ENCODE results near the gene RAD23A.

Gene RAD23A

GRCh38 chr19:12994701-12995595 lies 49.3 kb downstream of the RAD23A start, which contains the start of gene NFIX:
Gene NFIX, plus strand, starts transcription at chr19:12995475. Its CDS starts 363 bp downstream, at chr19:12995838.
- H3K4me1 ChIP-seq (ENCODE audit: control insufficient read depth, insufficient read depth, low read length) = no peaks in the 10 kb centered on the region
- H3K27ac ChIP-seq (ENCODE audit: extremely low read depth, low read depth, low read length) = peak within 1 kb of the TSS; percentile 70; the same call in 1 of the 2 replicates
- peaks cover 0 to 6% of the 10 kb centered on the region in 2 experiments; a peak in 1 of 3 replicates for H3K36me3 ChIP-seq (ENCODE audit: control insufficient read depth in 2 of 2, insufficient read depth in 1 of 2, low read length in 2 of 2)
- no peaks in the 10 kb centered on the region for H3K9me3 ChIP-seq (ENCODE audit: control insufficient read depth, insufficient read depth, low read depth, low read length)
- POLR2A ChIA-PET = no interaction called here
- peak within 1 kb of the TSS; percentile 51 for H3K4me3 ChIP-seq (ENCODE audit: low read depth, low read length)
- CTCF ChIA-PET = interaction anchor here (0.6 to 1.6 kb wide), 5 partner anchors 9 to 1033 kb away, joined by 3 to 9 read pairs (median 5); partner anchors contain the start of gene RLN3
- TF ChIP-seq ZFP41 (tag by site-specific recombination; IDR thresholded peaks at IDR 0.05; ENCODE audit: borderline replicate concordance) (no peak), ZNF146 (tag by site-specific recombination; IDR thresholded peaks at IDR 0.05) (no peak), ZNF518A (tag by site-specific recombination; conservative IDR thresholded peaks at IDR 0.05; ENCODE audit: low read depth) (no peak), ZNF747 (tag by site-specific recombination; IDR thresholded peaks at IDR 0.05) (no peak), ZNF335 (tag by site-specific recombination; conservative IDR thresholded peaks at IDR 0.05) (peak; percentile 99), ZNF175 (tag by site-specific recombination; IDR thresholded peaks at IDR 0.05) (no peak), ZNF404 (tag by site-specific recombination; IDR thresholded peaks at IDR 0.05) (no peak), ZNF610 (tag by site-specific recombination; IDR thresholded peaks at IDR 0.05; ENCODE audit: borderline replicate concordance) (no peak), ZNF394 (tag by site-specific recombination; IDR thresholded peaks at IDR 0.05; ENCODE audit: borderline replicate concordance) (no peak), HIC1 (tag by site-specific recombination; IDR thresholded peaks at IDR 0.05) (no peak), GFI1B (tag by site-specific recombination; IDR thresholded peaks at IDR 0.05) (no peak), ZNF777 (tag by site-specific recombination; IDR thresholded peaks at IDR 0.05; ENCODE audit: borderline replicate concordance) (peak; percentile 99), ZNF202 (tag by site-specific recombination; IDR thresholded peaks at IDR 0.05; ENCODE audit: borderline replicate concordance) (no peak), HOXD13 (CRISPR knock-in tag; IDR thresholded peaks at IDR 0.05; ENCODE audit: borderline replicate concordance) (no peak), KLF8 (tag by site-specific recombination; IDR thresholded peaks at IDR 0.05) (peak; percentile 60; the same call in 1 of the 2 replicates), ZNF837 (tag by site-specific recombination; IDR thresholded peaks at IDR 0.05) (no peak), REPIN1 (tag by site-specific recombination; IDR thresholded peaks at IDR 0.05; ENCODE audit: low read depth) (0 out of 2 replicates have a peak, but pooled peaks have one; percentile 56), KLF7 (tag by site-specific recombination; IDR thresholded peaks at IDR 0.05; ENCODE audit: borderline replicate concordance) (no peak), ZNF626 (tag by site-specific recombination; IDR thresholded peaks at IDR 0.05) (no peak), BCL11B (tag by site-specific recombination; IDR thresholded peaks at IDR 0.05; ENCODE audit: low read depth) (peak; percentile 69; the same call in 1 of the 2 replicates), ZFHX2 (tag by site-specific recombination; conservative IDR thresholded peaks at IDR 0.05) (peak; percentile 97), ZEB2 (tag by site-specific recombination; IDR thresholded peaks at IDR 0.05) (peak; percentile 69; the same call in 1 of the 2 replicates), ZSCAN4 (tag by site-specific recombination; IDR thresholded peaks at IDR 0.05) (peak; percentile 100), CTCF (tag by site-specific recombination; IDR thresholded peaks at IDR 0.05) (peak; percentile 44; the same call in 1 of the 2 replicates), ZNF555 (tag by site-specific recombination; conservative IDR thresholded peaks at IDR 0.05) (no peak)

Data from HEK293 (cell line).